Uterus (tissue), 4 donors: Measurements from ENCODE around the gene OGG1. TPM values are rescaled to one million over a fixed set of nuclear protein-coding genes. Genes with fewer than 3 reads are reported as not detected.

Source experiments
- DNase-seq, 2 donors: peaks; one replicate each; pipeline ENCODE4 v3.0.0-alpha.2; 2019 to 2020
- H3K27ac ChIP-seq, 2 donors: fragments of 200-600 bp; sonication (generic); 1 replicate in 1 of 2; 2 replicates in 1 of 2; pipeline ENCODE4 v1.5.1; 2016 to 2018
- H3K27me3 ChIP-seq, 2 donors: fragments of 200-600 bp; sonication (generic); one replicate each; pipeline ENCODE4 v1.5.1; 2018 to 2019; ENCODE audit warnings: control low read depth in 1 of 2
- H3K36me3 ChIP-seq, 2 donors: fragments of 200-600 bp; sonication (generic); one replicate each; pipeline ENCODE4 v1.5.1; 2019; ENCODE audit warnings: control low read depth in 1 of 2
- H3K4me1 ChIP-seq, 2 donors: fragments of 200-600 bp; sonication (generic); one replicate each; pipeline ENCODE4 v1.5.1; 2018 to 2019; ENCODE audit warnings: control low read depth in 1 of 2
- H3K4me3 ChIP-seq, 2 donors: fragments of 200-600 bp; sonication (generic); 1 replicate in 1 of 2; 2 replicates in 1 of 2; pipeline ENCODE4 v1.5.1; 2018 to 2019; ENCODE audit warnings: mild to moderate bottlenecking in 1 of 2
- H3K9me3 ChIP-seq, 2 donors: fragments of 200-600 bp; sonication (generic); one replicate each; pipeline ENCODE4 v1.5.1; 2019; ENCODE audit warnings: control low read depth in 1 of 2
- CTCF ChIP-seq, 4 experiments: fragments of 200-600 bp in 2 of 4; fragments of 450-650 bp in 2 of 4; sonication (generic) in 2 of 4; IDR thresholded peaks; one replicate each; pipeline ENCODE4 v1.5.1; 2016 to 2019; ENCODE audit warnings: antibody characterized with exemption in 4 of 4, mild to moderate bottlenecking in 2 of 4, moderate library complexity in 1 of 4
- POLR2A ChIP-seq, 2 donors: fragments of 450-650 bp; IDR thresholded peaks; one replicate each; pipeline ENCODE4 v1.6.1; 2016; ENCODE audit warnings: antibody characterized with exemption in 2 of 2, mild to moderate bottlenecking in 1 of 2, moderate library complexity in 1 of 2
- intact Hi-C: fragments of 100-400 bp; cut with DNase I; formaldehyde crosslinking; loops from one replicate; pipeline ENCODE4 v1.15.1; 2023; ENCODE audit warnings: low total_unique reads
- total RNA-seq, 4 donors: library from RNA; depleted of rRNA in 3 of 4; stranded (reverse); fragments of >200 nt in 3 of 4; gene quantifications; one replicate each; pipeline versions ENCODE4 v1.1.0 to v1.2.4, GENCODE V29; 2014 to 2023
- donor health status: DM: yes; HTN: yes; CAD: no.

The OGG1 gene
- total RNA-seq, 4 donors from 2014 or later = 29.8 to 60.7 (median 44.2) TPM

GRCh38 chr3:9718118-9718517, 31.6 kb upstream of the OGG1 start:
- DNase-seq = no peak
- Histone ChIP-seq H3K27me3 (no peaks in the 10 kb centered on the region), H3K4me3 (no peak overlapping the region), H3K36me3 (no peaks in the 10 kb centered on the region), H3K9me3 (no peaks in the 10 kb centered on the region), H3K27ac (no peak overlapping the region), H3K4me1 (no peaks in the 10 kb centered on the region)
- no peak for TF ChIP-seq CTCF (IDR thresholded peaks at IDR 0.05)
- TF ChIP-seq POLR2A (IDR thresholded peaks at IDR 0.05) = no peak
- intact Hi-C loops = no loop called here

GRCh38 chr3:9721015-9721699, 28.6 kb upstream of the OGG1 start:
- H3K27ac ChIP-seq = no peak overlapping the region
- no peaks in the 10 kb centered on the region for H3K36me3 ChIP-seq
- peaks cover 0 to 4% of the 10 kb centered on the region in 2 donors for H3K4me1 ChIP-seq
- no peak for DNase-seq
- TF ChIP-seq CTCF (IDR thresholded peaks at IDR 0.05) (no peak), POLR2A (IDR thresholded peaks at IDR 0.05) (no peak)
- H3K9me3 ChIP-seq = no peaks in the 10 kb centered on the region
- H3K27me3 ChIP-seq = no peaks in the 10 kb centered on the region
- intact Hi-C loops = no loop called here
- no peak overlapping the region for H3K4me3 ChIP-seq

- H3K9me3 ChIP-seq = no peaks in the 10 kb centered on the region
- TF ChIP-seq CTCF (IDR thresholded peaks at IDR 0.05) (no peak), POLR2A (IDR thresholded peaks at IDR 0.05) (no peak)
- no peak overlapping the region for H3K27ac ChIP-seq
- H3K27me3 ChIP-seq = no peaks in the 10 kb centered on the region
- no peak for DNase-seq
- no peaks in the 10 kb centered on the region for H3K36me3 ChIP-seq
- peaks cover 0 to 4% of the 10 kb centered on the region in 2 donors for H3K4me1 ChIP-seq
- H3K4me3 ChIP-seq = no peak overlapping the region
- intact Hi-C loops = no loop called here
Measured at GRCh38 chr3:9721700-9722060, 28.1 kb upstream of the OGG1 start.

GRCh38 chr3:9725775-9726515, 23.8 kb upstream of the OGG1 start:
- H3K4me1 ChIP-seq = peaks cover 0 to 9% of the 10 kb centered on the region in 2 donors
- intact Hi-C loops = no loop called here
- DNase-seq = peak; percentile 53 to 64
- no peaks in the 10 kb centered on the region for H3K9me3 ChIP-seq
- TF ChIP-seq CTCF (IDR thresholded peaks at IDR 0.05) = no peak
- H3K36me3 ChIP-seq = no peaks in the 10 kb centered on the region
- no peak overlapping the region for H3K4me3 ChIP-seq
- peak overlapping the region in 1 of 2 donors; percentile 24 for H3K27ac ChIP-seq
- no peaks in the 10 kb centered on the region for H3K27me3 ChIP-seq

GRCh38 chr3:9727041-9727595, 22.6 kb upstream of the OGG1 start:
- intact Hi-C loops = no loop called here
- no peak for DNase-seq
- H3K27ac ChIP-seq = peak overlapping the region in 1 of 2 donors; percentile 24

More at GRCh38 chr3:9727041-9727595, 22.6 kb upstream of the OGG1 start:
- no peaks in the 10 kb centered on the region for H3K9me3 ChIP-seq
- no peak for TF ChIP-seq CTCF (IDR thresholded peaks at IDR 0.05)
- no peak for TF ChIP-seq POLR2A (IDR thresholded peaks at IDR 0.05)
- H3K4me1 ChIP-seq = peaks cover 0 to 9% of the 10 kb centered on the region in 2 donors
- no peak overlapping the region for H3K4me3 ChIP-seq
- H3K36me3 ChIP-seq = no peaks in the 10 kb centered on the region
- H3K27me3 ChIP-seq = no peaks in the 10 kb centered on the region
